K562 (cell line): ENCODE results near the gene LCN1. TPM values are rescaled to one million over a fixed set of nuclear protein-coding genes. Genes with fewer than 3 reads are reported as not detected.
A peak's percentile ranks its signal among the peaks of the same experiment; 100 is the strongest.

Experiments used
- FOS ChIP-seq: IDR thresholded peaks from 3 replicates; pipeline ENCODE4 v1.6.1; 2011; ENCODE audit not compliant: insufficient read length; ENCODE audit errors: extremely low read depth
- GABPA ChIP-seq: fragments of 200-800 bp; sonication (Bioruptor generic); conservative IDR thresholded peaks from 2 replicates; pipeline ENCODE4 v1.6.1; 2016; ENCODE audit warnings: low read depth, missing genetic modification characterization, missing compliant biosample characterization
- KDM5B ChIP-seq: fragments of 200-600 bp; sonication (generic); IDR thresholded peaks from 2 replicates; pipeline ENCODE4 v1.6.1; 2012; ENCODE audit warnings: low read depth, mild to moderate bottlenecking, moderate library complexity, low read length, control low read depth, inconsistent platforms; ENCODE audit not compliant: insufficient replicate concordance
- PCBP2 ChIP-seq: fragments of 200-400 bp; formaldehyde crosslinking; IDR thresholded peaks from 2 replicates; pipeline ENCODE4 v1.6.1; 2018; ENCODE audit warnings: low read length, low read depth, mild to moderate bottlenecking, moderate library complexity; ENCODE audit not compliant: poor library complexity, severe bottlenecking
- RB1 ChIP-seq: fragments of 450-650 bp; IDR thresholded peaks from 2 replicates; pipeline ENCODE4 v1.6.1; 2017; ENCODE audit warnings: low read depth, mild to moderate bottlenecking
- SPI1 ChIP-seq: IDR thresholded peaks from 2 replicates; pipeline ENCODE4 v1.6.1; 2011; ENCODE audit warnings: low read depth, low read length, control low read depth, borderline replicate concordance
- TCF7 ChIP-seq: sonication (generic); IDR thresholded peaks from 2 replicates; pipeline ENCODE4 v1.6.1; 2016; ENCODE audit warnings: antibody characterized with exemption, borderline replicate concordance
- XRCC3 ChIP-seq: fragments of 450-650 bp; IDR thresholded peaks from 2 replicates; pipeline ENCODE4 v1.6.1; 2017; ENCODE audit warnings: mild to moderate bottlenecking, moderate library complexity
- ZNF133 ChIP-seq: fragments of 250-450 bp; sonication (Bioruptor Pico); IDR thresholded peaks from 2 replicates; pipeline ENCODE4 v1.4.0; 2020; ENCODE audit warnings: mild to moderate bottlenecking
- ZNF584 ChIP-seq: fragments of 200-800 bp; sonication (Bioruptor generic); IDR thresholded peaks from 2 replicates; pipeline ENCODE4 v1.6.1; 2016; ENCODE audit warnings: low read depth, mild to moderate bottlenecking, missing genetic modification characterization, missing compliant biosample characterization
- polyA plus RNA-seq, 8 experiments: library from polyadenylated mRNA; depleted of rRNA in 4 of 8; stranded (reverse) in 5 of 8; unstranded in 3 of 8; fragments of >200 nt; fragmentation: Nextera tagmentation in 2 of 8; fragmentation: Illumina TruSeq in 1 of 8; extraction: Ambion mirVana in 2 of 8; extraction: Trizol in 1 of 8; gene quantifications; 2 replicates each; pipeline versions ENCODE4 v1.2.1 to v1.2.3, GENCODE V29; 2011 to 2014; ENCODE audit warnings: inconsistent platforms in 1 of 8, missing spikeins in 1 of 8
- total RNA-seq, 7 experiments: library from RNA; depleted of rRNA in 6 of 7; stranded (reverse); fragments of >200 nt in 6 of 7; fragmentation: Illumina TruSeq in 2 of 7; extraction: Trizol in 2 of 7; gene quantifications; 2 replicates each; pipeline versions ENCODE4 v1.2.1 to v1.2.3, GENCODE V29; 2011 to 2021; ENCODE audit warnings: low replicate concordance in 1 of 7
- TF ChIP-seq, protein P1 (sequence below): fragments of 250-450 bp; sonication (Bioruptor Pico); IDR thresholded peaks from 2 replicates; pipeline ENCODE4 v1.8.0; 2022; ENCODE audit warnings: inconsistent platforms
- TF ChIP-seq, protein P2 (sequence below): fragments of 450-650 bp; formaldehyde crosslinking; IDR thresholded peaks from 2 replicates; pipeline ENCODE4 v1.4.0; 2022; ENCODE audit warnings: mild to moderate bottlenecking, moderate library complexity
- TF ChIP-seq, protein P3 (sequence below), 2 experiments: fragments of 200-800 bp in 1 of 2; sonication (Bioruptor generic) in 1 of 2; sonication (generic) in 1 of 2; formaldehyde crosslinking in 1 of 2; IDR thresholded peaks in 1 of 2; conservative IDR thresholded peaks in 1 of 2; 2 replicates each; pipeline versions ENCODE4 v1.5.0 to v1.6.1; 2016 to 2020; ENCODE audit warnings: missing compliant biosample characterization in 1 of 2, missing genetic modification characterization in 1 of 2, missing genetic modification reagents in 1 of 2
- TF ChIP-seq, protein P4 (sequence below): fragments of 450-650 bp; formaldehyde crosslinking; IDR thresholded peaks from 2 replicates; pipeline ENCODE4 v1.4.0; 2020; ENCODE audit warnings: mild to moderate bottlenecking, moderate library complexity
- TF ChIP-seq, protein P5 (sequence below): fragments of 250-450 bp; sonication (Bioruptor Pico); IDR thresholded peaks from 2 replicates; pipeline ENCODE4 v1.5.0; 2021; ENCODE audit warnings: mild to moderate bottlenecking, borderline replicate concordance

LCN1 gene
- total and polyA plus RNA-seq, 9 of the 15 experiments (the other 6 are each of a cell fraction or from before 2014, with no cell fraction given) = not detected

DNA sequence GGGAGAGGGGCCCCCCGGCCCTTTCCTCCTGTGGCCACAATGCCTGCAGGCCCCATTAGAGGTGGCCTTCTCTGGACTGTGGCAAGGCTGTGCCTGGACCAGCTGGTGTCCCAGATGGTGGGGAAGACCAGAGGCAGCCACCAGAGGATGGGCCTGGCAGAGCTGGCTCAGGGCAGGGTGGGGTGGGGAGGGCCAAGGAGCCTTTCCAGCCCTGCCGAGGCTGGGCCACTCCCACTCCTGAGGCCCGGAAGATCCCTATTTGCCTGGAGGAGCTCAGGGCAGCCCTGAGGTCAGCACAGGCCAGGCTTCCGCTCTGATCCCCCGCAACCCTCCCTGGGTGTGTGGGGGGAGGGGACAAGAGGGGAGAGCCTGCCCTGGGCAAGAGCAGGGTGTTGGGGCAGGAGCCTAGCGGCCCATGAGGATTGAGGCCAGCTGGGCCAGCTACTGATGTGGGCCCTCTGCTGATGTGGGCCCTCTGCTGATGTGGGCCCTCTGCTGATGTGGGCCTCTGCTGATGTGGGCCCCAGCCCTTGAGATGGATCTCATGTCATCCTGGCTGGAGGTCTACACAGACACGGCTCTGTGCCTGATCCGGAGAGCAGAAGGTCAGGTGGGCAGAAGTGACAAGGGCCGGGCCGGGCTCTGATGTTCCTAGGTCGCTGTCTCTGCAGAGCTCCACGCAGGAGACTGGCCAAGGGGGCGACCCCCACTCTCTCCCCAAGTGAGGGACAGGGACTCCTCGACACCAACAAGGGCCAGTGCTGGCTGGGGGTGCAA is 14.7 kb upstream of the LCN1 start (continued):
- TF ChIP-seq GABPA (tag) = peak; percentile 78
- TF ChIP-seq SPI1 = peak; percentile 40; the same call in 1 of the 2 replicates
- TF ChIP-seq TCF7 = no peak
- TF ChIP-seq XRCC3 = no peak
- no peak for TF ChIP-seq RB1
- no peak for TF ChIP-seq FOS
- TF ChIP-seq ZNF133 = no peak
- TF ChIP-seq, protein P1, sequence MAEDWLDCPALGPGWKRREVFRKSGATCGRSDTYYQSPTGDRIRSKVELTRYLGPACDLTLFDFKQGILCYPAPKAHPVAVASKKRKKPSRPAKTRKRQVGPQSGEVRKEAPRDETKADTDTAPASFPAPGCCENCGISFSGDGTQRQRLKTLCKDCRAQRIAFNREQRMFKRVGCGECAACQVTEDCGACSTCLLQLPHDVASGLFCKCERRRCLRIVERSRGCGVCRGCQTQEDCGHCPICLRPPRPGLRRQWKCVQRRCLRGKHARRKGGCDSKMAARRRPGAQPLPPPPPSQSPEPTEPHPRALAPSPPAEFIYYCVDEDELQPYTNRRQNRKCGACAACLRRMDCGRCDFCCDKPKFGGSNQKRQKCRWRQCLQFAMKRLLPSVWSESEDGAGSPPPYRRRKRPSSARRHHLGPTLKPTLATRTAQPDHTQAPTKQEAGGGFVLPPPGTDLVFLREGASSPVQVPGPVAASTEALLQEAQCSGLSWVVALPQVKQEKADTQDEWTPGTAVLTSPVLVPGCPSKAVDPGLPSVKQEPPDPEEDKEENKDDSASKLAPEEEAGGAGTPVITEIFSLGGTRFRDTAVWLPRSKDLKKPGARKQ = no peak
- TF ChIP-seq, protein P2, sequence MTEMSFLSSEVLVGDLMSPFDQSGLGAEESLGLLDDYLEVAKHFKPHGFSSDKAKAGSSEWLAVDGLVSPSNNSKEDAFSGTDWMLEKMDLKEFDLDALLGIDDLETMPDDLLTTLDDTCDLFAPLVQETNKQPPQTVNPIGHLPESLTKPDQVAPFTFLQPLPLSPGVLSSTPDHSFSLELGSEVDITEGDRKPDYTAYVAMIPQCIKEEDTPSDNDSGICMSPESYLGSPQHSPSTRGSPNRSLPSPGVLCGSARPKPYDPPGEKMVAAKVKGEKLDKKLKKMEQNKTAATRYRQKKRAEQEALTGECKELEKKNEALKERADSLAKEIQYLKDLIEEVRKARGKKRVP (CRISPR knock-in tag) = no peak
- TF ChIP-seq, protein P3, sequence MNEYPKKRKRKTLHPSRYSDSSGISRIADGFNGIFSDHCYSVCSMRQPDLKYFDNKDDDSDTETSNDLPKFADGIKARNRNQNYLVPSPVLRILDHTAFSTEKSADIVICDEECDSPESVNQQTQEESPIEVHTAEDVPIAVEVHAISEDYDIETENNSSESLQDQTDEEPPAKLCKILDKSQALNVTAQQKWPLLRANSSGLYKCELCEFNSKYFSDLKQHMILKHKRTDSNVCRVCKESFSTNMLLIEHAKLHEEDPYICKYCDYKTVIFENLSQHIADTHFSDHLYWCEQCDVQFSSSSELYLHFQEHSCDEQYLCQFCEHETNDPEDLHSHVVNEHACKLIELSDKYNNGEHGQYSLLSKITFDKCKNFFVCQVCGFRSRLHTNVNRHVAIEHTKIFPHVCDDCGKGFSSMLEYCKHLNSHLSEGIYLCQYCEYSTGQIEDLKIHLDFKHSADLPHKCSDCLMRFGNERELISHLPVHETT (CRISPR knock-in tag; conservative IDR thresholded peaks at IDR 0.05 in 1 of 2, IDR thresholded peaks at IDR 0.05 in 1 of 2) = no peak
- TF ChIP-seq PCBP2 = no peak
- no peak; the same call in 1 of the 2 replicates for TF ChIP-seq ZNF584 (CRISPR knock-in tag)
- TF ChIP-seq, protein P4, sequence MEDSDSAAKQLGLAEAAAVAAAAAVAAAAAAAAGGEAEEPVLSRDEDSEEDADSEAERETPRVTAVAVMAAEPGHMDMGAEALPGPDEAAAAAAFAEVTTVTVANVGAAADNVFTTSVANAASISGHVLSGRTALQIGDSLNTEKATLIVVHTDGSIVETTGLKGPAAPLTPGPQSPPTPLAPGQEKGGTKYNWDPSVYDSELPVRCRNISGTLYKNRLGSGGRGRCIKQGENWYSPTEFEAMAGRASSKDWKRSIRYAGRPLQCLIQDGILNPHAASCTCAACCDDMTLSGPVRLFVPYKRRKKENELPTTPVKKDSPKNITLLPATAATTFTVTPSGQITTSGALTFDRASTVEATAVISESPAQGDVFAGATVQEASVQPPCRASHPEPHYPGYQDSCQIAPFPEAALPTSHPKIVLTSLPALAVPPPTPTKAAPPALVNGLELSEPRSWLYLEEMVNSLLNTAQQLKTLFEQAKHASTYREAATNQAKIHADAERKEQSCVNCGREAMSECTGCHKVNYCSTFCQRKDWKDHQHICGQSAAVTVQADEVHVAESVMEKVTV = no peak
- TF ChIP-seq, protein P5, sequence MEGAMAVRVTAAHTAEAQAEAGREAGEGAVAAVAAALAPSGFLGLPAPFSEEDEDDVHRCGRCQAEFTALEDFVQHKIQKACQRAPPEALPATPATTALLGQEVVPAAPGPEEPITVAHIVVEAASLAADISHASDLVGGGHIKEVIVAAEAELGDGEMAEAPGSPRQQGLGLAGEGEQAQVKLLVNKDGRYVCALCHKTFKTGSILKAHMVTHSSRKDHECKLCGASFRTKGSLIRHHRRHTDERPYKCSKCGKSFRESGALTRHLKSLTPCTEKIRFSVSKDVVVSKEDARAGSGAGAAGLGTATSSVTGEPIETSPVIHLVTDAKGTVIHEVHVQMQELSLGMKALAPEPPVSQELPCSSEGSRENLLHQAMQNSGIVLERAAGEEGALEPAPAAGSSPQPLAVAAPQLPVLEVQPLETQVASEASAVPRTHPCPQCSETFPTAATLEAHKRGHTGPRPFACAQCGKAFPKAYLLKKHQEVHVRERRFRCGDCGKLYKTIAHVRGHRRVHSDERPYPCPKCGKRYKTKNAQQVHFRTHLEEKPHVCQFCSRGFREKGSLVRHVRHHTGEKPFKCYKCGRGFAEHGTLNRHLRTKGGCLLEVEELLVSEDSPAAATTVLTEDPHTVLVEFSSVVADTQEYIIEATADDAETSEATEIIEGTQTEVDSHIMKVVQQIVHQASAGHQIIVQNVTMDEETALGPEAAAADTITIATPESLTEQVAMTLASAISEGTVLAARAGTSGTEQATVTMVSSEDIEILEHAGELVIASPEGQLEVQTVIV (CRISPR knock-in tag) = no peak
- TF ChIP-seq KDM5B = no peak
